ENCODE measurements around the gene TSPAN14. TPM values are rescaled to one million over a fixed set of nuclear protein-coding genes. Genes with fewer than 3 reads are reported as not detected.

TSPAN14 gene
- total RNA-seq, 1 donor from 2014 or later = 21.1 TPM

- FAIRE-seq = no peak
- Histone ChIP-seq H3K36me3 (ENCODE audit: control insufficient read depth, insufficient read depth, low read length) (peaks cover 4% of the 10 kb centered on the region), H3K27me3 (ENCODE audit: control insufficient read depth, insufficient read depth, low read length) (no peaks in the 10 kb centered on the region), H3K4me3 (ENCODE audit: low read depth, low read length) (no peak overlapping the region)
- no peak for TF ChIP-seq CTCF (IDR thresholded peaks at IDR 0.05; ENCODE audit: insufficient read depth, low read length, severe bottlenecking)
- no peak for DNase-seq (ENCODE audit: low read depth)
These were observed 8.3 kb downstream of the TSPAN14 start for GRCh38 chr10:80462299-80462980.

- TF ChIP-seq CTCF (IDR thresholded peaks at IDR 0.05; ENCODE audit: insufficient read depth, low read length, severe bottlenecking) = no peak
- peaks cover 1% of the 10 kb centered on the region for H3K36me3 ChIP-seq (ENCODE audit: control insufficient read depth, insufficient read depth, low read length)
- FAIRE-seq (no peak), DNase-seq (ENCODE audit: low read depth) (peak; percentile 39)
- H3K4me3 ChIP-seq (ENCODE audit: low read depth, low read length) = no peak overlapping the region
- no peaks in the 10 kb centered on the region for H3K27me3 ChIP-seq (ENCODE audit: control insufficient read depth, insufficient read depth, low read length)
These were observed 9.1 kb downstream of the TSPAN14 start for GRCh38 chr10:80462981-80463741.

GRCh38 chr10:80463868-80464267 lies 9.8 kb downstream of the TSPAN14 start:
- no peak for FAIRE-seq
- Histone ChIP-seq H3K4me3 (ENCODE audit: low read depth, low read length) (no peak overlapping the region), H3K36me3 (ENCODE audit: control insufficient read depth, insufficient read depth, low read length) (peaks cover 3% of the 10 kb centered on the region), H3K27me3 (ENCODE audit: control insufficient read depth, insufficient read depth, low read length) (no peaks in the 10 kb centered on the region)
- DNase-seq (ENCODE audit: low read depth) = no peak
- no peak for TF ChIP-seq CTCF (IDR thresholded peaks at IDR 0.05; ENCODE audit: insufficient read depth, low read length, severe bottlenecking)

- no peak for TF ChIP-seq CTCF (IDR thresholded peaks at IDR 0.05; ENCODE audit: insufficient read depth, low read length, severe bottlenecking)
- Histone ChIP-seq H3K36me3 (ENCODE audit: control insufficient read depth, insufficient read depth, low read length) (peaks cover 4% of the 10 kb centered on the region), H3K27me3 (ENCODE audit: control insufficient read depth, insufficient read depth, low read length) (no peaks in the 10 kb centered on the region), H3K4me3 (ENCODE audit: low read depth, low read length) (no peak overlapping the region)
- FAIRE-seq (no peak), DNase-seq (ENCODE audit: low read depth) (no peak)
These were observed 10.7 kb downstream of the TSPAN14 start for GRCh38 chr10:80464557-80465450.

- no peak for TF ChIP-seq CTCF (IDR thresholded peaks at IDR 0.05; ENCODE audit: insufficient read depth, low read length, severe bottlenecking)
- H3K36me3 ChIP-seq (ENCODE audit: control insufficient read depth, insufficient read depth, low read length) = peaks cover 4% of the 10 kb centered on the region
- no peak for FAIRE-seq
- no peak overlapping the region for H3K4me3 ChIP-seq (ENCODE audit: low read depth, low read length)
- no peak for DNase-seq (ENCODE audit: low read depth)
- H3K27me3 ChIP-seq (ENCODE audit: control insufficient read depth, insufficient read depth, low read length) = no peaks in the 10 kb centered on the region
These were observed 11.3 kb downstream of the TSPAN14 start for GRCh38 chr10:80465451-80465835.

Data from bronchial epithelial cell (primary cell).